ENCODE data around the gene PHRF1. TPM values are rescaled to one million over a fixed set of nuclear protein-coding genes. Genes with fewer than 3 reads are reported as not detected.

Gene PHRF1
- total RNA-seq, 2 donors from 2014 or later, result 31.3 to 39.6 TPM

DNA sequence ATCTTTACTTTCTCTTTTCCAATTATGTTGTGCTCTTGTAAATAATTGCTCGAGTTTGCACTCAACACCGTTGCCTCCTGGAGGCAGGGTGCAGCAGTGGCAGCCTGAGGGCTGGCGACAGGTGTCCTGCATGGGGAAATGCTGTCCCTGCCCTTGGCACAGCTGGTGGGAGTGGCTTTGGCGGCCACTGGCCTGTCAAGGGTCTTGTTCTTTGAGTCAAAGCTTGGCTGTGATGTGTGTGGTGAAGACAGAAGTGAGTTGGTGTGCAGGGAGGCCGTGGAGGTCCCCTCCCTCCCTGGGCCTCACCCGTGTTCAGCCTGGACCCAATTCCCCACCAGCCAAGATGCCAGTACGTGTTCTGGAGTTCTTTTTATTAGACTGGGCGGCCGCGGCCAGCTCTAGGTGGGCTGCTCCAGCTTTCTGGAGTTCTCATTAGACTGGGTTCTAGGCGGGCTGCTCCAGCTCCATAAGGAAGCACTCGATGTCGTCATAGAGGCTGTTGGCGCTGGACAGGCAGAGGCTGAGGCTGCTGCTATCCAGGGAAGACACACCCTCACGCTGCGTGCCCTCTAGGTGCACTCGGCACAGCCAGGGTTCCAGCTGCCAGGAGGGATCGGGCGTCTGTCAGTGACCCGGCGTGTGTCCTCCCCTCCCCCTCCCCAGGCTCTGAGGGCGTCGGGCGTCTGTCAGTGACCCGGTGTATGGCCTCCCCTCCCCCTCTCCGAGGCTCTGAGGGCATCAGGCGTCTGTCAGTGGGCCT, 36.1 kb downstream of the PHRF1 start:
- Histone ChIP-seq H3K4me3 (no peak overlapping the region), H3K36me3 (peaks cover 58% of the 10 kb centered on the region), H3K27me3 (replicated peaks; ENCODE audit: insufficient read depth) (no peaks in the 10 kb centered on the region), H3K9me3 (no peaks in the 10 kb centered on the region), H3K4me1 (ENCODE audit: control insufficient read depth in 1 of 2, low read depth in 2 of 2) (peaks cover 14 to 22% of the 10 kb centered on the region in 2 donors), H3K27ac (no peak overlapping the region)
- TF ChIP-seq, protein P1, sequence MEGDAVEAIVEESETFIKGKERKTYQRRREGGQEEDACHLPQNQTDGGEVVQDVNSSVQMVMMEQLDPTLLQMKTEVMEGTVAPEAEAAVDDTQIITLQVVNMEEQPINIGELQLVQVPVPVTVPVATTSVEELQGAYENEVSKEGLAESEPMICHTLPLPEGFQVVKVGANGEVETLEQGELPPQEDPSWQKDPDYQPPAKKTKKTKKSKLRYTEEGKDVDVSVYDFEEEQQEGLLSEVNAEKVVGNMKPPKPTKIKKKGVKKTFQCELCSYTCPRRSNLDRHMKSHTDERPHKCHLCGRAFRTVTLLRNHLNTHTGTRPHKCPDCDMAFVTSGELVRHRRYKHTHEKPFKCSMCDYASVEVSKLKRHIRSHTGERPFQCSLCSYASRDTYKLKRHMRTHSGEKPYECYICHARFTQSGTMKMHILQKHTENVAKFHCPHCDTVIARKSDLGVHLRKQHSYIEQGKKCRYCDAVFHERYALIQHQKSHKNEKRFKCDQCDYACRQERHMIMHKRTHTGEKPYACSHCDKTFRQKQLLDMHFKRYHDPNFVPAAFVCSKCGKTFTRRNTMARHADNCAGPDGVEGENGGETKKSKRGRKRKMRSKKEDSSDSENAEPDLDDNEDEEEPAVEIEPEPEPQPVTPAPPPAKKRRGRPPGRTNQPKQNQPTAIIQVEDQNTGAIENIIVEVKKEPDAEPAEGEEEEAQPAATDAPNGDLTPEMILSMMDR (IDR thresholded peaks at IDR 0.05), result no peak
- DNase-seq (ENCODE audit: low spot score), result no peak
- no peak for ATAC-seq (ENCODE audit: insufficient number of reproducible peaks, low FRiP score, low read depth)

DNA sequence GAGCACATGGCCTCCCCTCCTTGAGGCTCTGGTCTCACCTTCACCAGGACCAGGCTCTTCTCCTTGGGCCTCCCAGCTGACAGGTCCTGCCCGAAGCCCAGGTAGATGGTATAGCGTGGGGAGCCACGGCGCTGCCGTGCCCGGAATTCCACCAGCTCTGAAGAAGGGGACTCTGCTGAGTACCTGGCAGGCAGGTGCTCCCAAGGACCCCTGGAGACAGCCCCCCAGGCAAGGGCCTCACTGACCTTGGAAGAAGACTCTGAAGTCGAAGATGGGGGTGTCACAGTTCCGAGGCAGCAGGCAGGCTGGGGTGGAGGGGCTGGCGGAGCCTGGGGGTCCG, 36.7 kb downstream of the PHRF1 start:
- Histone ChIP-seq H3K27me3 (replicated peaks; ENCODE audit: insufficient read depth) (no peaks in the 10 kb centered on the region), H3K4me1 (ENCODE audit: control insufficient read depth in 1 of 2, low read depth in 2 of 2) (peaks cover 14 to 22% of the 10 kb centered on the region in 2 donors), H3K36me3 (peaks cover 53% of the 10 kb centered on the region), H3K27ac (peak overlapping the region in 1 of 2 donors; percentile 50), H3K9me3 (no peaks in the 10 kb centered on the region), H3K4me3 (no peak overlapping the region)
- no peak for ATAC-seq (ENCODE audit: insufficient number of reproducible peaks, low FRiP score, low read depth)
- no peak for DNase-seq (ENCODE audit: low spot score)
- TF ChIP-seq, protein P1 (IDR thresholded peaks at IDR 0.05), result no peak

DNA sequence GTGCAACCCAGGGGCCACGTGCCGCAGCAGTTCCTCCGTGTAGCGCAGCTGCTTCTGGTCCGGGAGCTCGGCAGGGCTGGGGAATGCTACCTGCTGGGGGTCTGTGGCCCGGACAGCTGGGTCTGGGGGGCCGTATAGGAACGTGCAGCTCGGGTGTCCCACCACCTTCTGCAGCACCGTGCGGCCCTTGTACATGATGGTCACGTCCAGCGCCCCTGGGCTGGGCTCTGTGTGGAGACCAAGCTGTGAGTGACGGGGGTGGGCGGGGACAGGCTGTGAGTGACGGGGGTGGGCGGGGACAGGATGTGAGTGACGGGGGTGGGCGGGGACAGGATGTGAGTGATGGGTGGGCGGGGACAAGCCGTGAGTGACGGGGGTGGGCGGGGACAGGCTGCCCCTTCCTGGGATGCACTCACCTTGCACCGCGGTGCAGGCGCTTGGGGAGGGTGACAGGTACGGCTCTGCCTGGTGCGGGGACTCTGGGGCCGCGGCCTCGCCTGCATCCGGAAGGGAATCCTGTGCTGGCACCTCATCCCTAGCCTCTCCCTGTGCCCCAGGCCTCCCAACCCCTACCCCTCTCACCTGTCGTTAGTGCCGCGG, 37.2 kb downstream of the PHRF1 start:
- no peaks in the 10 kb centered on the region for H3K27me3 ChIP-seq (replicated peaks; ENCODE audit: insufficient read depth)
- DNase-seq (ENCODE audit: low spot score), result peak; percentile 47
- no peak for ATAC-seq (ENCODE audit: insufficient number of reproducible peaks, low FRiP score, low read depth)

DNA sequence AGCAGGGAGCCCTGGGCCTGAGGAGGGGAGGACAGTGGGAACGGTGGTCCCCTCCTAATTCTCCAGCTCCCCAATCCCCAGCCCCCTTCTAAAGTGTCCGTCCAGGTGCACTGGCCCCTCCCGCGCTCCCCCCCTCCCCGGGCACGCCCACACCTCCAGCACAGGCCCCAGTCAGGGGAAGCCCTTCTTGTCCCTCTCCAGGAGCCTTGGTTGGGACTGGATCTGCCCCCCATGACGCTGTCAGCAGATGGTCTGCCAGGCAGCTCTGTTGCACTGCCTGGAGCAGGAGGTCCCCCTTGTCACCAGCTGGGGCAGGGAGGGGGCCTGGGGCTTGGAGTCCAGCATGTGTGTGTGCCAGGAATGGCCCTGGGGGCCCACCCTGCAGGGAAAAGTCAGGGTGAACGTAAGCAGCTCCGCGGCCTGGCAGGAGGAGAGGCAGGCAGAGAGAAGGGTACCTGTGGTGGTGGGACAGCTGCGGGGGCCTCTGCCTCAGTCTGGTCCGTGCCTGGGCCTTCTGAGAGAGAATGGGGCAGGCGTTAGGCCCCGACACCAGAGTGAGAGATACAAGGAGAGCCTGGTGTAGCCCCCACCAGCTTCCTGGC, 37.9 kb downstream of the PHRF1 start:
- DNase-seq (ENCODE audit: low spot score) (no peak), ATAC-seq (ENCODE audit: insufficient number of reproducible peaks, low FRiP score, low read depth) (no peak)
- TF ChIP-seq, protein P1 (IDR thresholded peaks at IDR 0.05), result no peak
- H3K9me3 ChIP-seq, result no peaks in the 10 kb centered on the region
- no peaks in the 10 kb centered on the region for H3K27me3 ChIP-seq (replicated peaks; ENCODE audit: insufficient read depth)
- H3K4me1 ChIP-seq (ENCODE audit: control insufficient read depth in 1 of 2, low read depth in 2 of 2), result peaks cover 14 to 22% of the 10 kb centered on the region in 2 donors
- peak overlapping the region; percentile 96 to 97 for H3K27ac ChIP-seq
- peak overlapping the region; percentile 98 for H3K4me3 ChIP-seq
- H3K36me3 ChIP-seq, result peaks cover 41% of the 10 kb centered on the region

More for the DNA sequence above, 37.2 kb downstream of the PHRF1 start:
- H3K4me1 ChIP-seq (ENCODE audit: control insufficient read depth in 1 of 2, low read depth in 2 of 2), result peaks cover 14 to 22% of the 10 kb centered on the region in 2 donors
- H3K4me3 ChIP-seq, result no peak overlapping the region
- TF ChIP-seq, protein P1 (IDR thresholded peaks at IDR 0.05), result no peak
- no peaks in the 10 kb centered on the region for H3K9me3 ChIP-seq
- H3K27ac ChIP-seq, result peak overlapping the region; percentile 96 to 97
- H3K36me3 ChIP-seq, result peaks cover 47% of the 10 kb centered on the region
